Uterus (tissue), 2 donors: ENCODE data around the gene CLCN5.

ENCODE experiments used
- CTCF ChIP-seq, 4 experiments: fragments of 200-600 bp in 2 of 4; fragments of 450-650 bp in 2 of 4; sonication (generic) in 2 of 4; IDR thresholded peaks; one replicate each; pipeline ENCODE4 v1.5.1; 2016 to 2019; ENCODE audit warnings: antibody characterized with exemption in 4 of 4, mild to moderate bottlenecking in 2 of 4, moderate library complexity in 1 of 4
- POLR2A ChIP-seq, 2 donors: fragments of 450-650 bp; IDR thresholded peaks; one replicate each; pipeline ENCODE4 v1.6.1; 2016; ENCODE audit warnings: antibody characterized with exemption in 2 of 2, mild to moderate bottlenecking in 1 of 2, moderate library complexity in 1 of 2

GRCh38 chrX:50003467-50003866 lies 81.1 kb downstream of the CLCN5 start:
- no peak for TF ChIP-seq CTCF (IDR thresholded peaks at IDR 0.05)
- no peak for TF ChIP-seq POLR2A (IDR thresholded peaks at IDR 0.05)
